Stomach (tissue), 4 donors: ENCODE data around the gene TANC1.

Experiments
- EP300 ChIP-seq: sonication (generic); formaldehyde crosslinking; IDR thresholded peaks from one replicate; pipeline ENCODE4 v1.6.1; 2017; ENCODE audit warnings: antibody characterized with exemption
- POLR2A ChIP-seq, 4 donors: fragments of 450-650 bp; IDR thresholded peaks; one replicate each; pipeline ENCODE4 v1.6.1; 2016; ENCODE audit warnings: antibody characterized with exemption in 4 of 4, control low read depth in 2 of 4, mild to moderate bottlenecking in 1 of 4, moderate library complexity in 1 of 4
- POLR2AphosphoS5 ChIP-seq, 3 donors: sonication (generic); formaldehyde crosslinking; IDR thresholded peaks; one replicate each; pipeline ENCODE4 v1.6.1; 2016; ENCODE audit warnings: antibody characterized with exemption in 3 of 3

DNA sequence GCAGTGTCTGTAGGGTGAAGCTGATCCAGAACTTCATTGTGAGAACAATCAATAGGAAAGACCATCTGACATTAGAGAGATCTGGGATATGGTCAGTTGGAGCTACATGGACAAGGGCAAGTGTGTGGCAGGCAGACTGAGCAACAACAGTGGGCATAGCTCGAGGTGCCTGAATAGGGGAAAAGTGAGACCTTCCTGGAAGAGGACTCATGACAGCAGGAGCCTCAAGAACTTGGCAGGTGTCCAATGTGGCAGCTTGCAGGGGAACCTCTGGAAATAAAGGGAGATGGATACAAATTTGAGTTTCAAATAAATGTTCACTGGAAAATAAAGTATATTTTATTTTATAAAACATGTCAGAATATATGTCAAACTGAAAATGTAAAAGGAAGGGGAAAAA, 117.9 kb downstream of the TANC1 start:
- no peak for TF ChIP-seq POLR2A (IDR thresholded peaks at IDR 0.05)
- no peak for TF ChIP-seq POLR2AphosphoS5 (IDR thresholded peaks at IDR 0.05)
- TF ChIP-seq EP300 = no peak
